ENCODE data around the gene GSG1. TPM values are rescaled to one million over a fixed set of nuclear protein-coding genes. Genes with fewer than 3 reads are reported as not detected.
"Not testable (repeated sequence)": the region's sequence is repeated elsewhere in the genome, so short reads cannot be mapped to it uniquely, and the experiment has no call there.

The GSG1 gene
- polyA plus RNA-seq, 1 donor: 19.1 TPM

DNA sequence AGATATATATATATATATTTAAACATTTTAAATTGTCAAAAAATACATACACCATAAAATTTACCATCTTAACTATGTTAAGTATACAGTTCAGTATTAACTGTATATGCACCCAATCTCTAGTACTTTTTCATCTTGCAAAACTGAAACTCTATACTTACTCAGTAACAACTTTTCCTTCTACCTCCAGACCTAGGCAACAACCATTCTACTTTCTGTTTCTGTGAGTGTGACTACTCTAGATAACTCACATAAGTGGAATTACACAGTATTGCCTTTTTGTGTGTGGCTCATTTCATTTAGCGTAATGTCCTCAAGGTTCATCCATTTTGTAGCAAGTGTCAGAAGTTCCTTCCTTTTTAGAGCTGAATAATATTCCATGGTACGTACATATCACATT is 51.0 kb downstream of the GSG1 start:
- no peak for DNase-seq

DNA sequence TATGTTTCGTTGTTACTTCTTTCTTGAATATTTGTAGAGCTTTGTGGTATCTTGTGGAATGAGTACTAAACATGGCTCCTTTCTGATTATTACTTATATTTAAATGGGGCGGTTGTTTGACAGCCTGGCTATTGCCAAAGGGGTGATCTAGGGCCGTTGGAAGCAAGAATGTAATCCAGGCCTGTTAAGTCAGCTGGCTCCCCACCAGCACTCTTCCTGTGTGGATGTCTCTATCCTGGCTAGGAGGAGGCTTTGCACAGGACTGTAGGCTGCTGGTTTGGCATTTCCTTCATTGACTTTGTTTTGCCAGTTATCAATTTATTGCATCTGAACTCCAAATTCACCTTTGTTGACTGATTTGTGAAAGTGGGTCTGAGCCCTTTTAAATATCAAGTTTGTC is 53.7 kb downstream of the GSG1 start:
- DNase-seq: no peak

DNA sequence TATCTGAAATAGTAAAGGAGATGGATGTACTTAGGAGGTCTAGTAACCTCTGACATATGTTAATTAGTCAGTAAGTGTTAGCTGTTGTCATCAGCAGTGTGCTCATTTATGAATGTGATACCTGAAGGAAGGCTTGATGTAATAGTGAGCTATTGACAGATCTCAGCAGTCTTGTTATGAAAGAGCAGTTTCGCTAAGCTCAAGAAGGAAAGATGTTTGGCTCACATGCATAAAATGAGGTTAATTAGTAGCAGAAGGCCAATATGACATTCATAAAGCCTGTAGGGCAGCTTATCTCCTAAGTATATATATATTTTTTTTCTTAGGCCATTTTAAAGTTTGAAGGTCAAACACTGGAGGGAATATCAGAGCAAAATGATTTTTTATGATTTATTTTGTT is 56.5 kb downstream of the GSG1 start:
- no peak for DNase-seq

DNA sequence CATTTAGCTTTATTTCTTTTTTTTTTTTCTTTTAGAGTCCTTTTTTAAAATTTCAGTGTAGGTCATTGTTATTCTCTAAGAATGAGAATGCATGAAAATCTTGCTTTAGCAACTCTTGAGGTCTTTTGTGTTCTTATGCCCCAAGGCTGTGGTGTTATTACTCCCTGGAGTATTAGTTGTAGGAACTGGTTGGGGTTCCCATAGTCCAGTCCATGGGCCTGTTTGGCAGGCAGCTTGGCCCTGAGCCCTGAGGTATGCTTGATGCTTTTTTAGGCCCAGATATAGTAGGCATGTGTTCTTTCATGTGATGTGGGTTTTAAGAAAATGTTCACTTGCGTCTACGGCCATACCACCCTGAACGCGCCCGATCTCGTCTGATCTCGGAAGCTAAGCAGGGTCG is 57.7 kb downstream of the GSG1 start:
- DNase-seq: no peak

DNA sequence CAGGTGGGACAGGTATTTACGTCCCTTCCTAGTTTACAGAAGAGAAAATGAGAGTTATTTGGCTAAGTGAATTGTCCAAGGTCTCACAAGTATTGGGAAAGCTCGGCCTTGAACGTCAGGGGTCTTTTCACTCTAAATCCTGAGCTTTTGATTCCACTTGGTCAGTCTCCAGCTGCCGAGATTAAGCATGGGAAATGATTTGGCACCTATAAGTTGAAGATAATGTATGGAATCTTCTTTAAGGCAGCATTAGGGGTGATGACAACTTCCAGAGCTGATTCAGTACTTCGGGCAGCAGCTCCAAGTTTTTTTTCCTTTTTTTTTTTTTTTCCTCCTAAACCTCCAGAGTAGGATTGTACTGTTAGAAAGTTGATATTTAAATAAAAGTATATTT is 58.6 kb downstream of the GSG1 start:
- DNase-seq: no peak

DNA sequence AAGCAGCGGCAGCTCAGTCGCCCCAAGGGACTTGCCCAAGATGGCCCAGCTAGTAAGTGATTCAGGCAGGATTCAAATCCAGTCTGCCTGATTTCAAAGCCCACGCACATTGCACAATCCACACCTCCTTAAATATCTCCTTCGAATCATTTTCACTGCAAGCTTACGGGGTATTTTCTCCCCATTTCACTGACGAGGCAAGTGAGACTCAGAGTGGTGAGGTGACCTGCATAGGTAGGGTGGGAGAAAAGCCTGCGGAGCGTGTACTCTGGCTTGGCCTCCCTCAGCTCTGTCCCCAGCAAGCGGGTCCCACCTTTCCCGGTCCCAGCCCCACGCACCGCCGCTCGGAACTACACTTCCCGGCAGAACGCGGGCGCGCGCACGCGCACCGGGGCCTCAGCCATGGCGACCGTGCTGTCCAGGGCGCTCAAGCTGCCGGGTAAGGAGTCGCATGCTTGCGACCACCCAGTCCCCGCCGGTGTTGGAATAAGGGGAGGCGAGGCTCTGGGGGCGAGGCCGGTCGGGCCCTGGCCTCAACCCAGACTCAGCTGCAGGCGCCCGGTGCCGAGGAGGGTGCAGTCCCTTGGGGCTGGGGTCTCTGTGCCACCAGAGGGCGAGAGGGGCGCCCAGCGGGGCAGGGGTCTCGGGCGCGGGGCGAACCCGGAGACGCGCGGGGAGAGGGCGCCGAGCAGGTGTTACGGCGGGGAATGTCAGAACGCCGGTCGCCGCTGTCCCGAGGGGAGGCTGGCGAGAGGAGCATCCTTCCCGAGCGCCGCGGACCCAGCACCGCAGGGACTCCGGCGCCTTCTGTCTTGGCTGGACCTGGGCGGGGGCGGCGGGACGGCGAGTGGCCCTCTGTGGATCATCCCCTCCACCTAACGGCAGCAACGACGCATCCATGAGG is 59.2 kb downstream of the GSG1 start, which contains the start of gene FAM234B:
FAM234B (plus strand) TSS at position 380 of the 904 bp plus-strand sequence; CDS start at position 403, 23 bp downstream.
- DNase-seq: peak; percentile 84

DNA sequence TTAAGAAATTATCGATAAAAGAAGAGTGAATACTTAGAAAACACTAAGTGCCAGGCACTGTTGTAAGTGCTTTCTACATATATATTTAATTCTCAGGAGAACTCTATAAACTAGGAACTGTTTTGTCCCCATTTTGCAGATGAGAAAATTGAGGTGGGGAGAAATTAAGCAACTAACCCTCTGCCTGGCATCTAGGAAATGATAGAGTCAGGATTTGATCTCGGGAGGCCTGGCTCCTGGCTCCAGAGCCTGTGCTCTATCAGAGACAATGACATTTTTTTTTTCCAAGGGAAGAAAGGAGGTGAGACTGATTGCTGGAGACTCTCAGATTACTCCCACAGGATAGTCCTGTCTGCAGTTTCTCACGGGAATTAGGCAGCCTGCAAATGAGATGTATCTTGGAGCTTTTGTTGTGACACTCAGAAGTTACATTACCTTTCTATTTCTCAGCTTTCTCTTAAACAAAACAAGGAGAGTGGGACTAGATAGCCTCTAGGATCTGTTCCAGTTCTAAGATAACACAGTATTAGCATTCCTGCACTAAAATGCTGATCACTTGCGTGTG is 60.7 kb downstream of the GSG1 start:
- no peak for DNase-seq

DNA sequence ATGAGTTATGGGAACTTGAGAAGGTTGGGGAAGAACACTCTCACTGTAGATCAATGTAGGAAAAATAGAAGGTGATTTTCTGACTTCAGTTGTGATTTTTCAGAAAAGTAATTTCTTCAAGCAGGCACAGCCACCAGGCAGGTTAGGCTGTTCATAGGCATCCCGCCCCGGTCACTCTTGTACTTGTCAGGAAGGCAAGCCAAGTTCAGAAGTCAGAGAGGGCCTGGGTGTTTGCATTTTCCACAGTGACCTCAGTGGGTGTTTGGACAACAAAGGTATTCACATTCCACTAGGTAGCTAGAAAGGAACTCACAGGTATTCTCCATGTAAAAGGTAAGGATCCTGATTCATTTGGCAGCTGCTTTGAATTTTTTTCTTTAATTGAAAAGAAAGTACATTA is 62.2 kb downstream of the GSG1 start:
- DNase-seq: no peak

DNA sequence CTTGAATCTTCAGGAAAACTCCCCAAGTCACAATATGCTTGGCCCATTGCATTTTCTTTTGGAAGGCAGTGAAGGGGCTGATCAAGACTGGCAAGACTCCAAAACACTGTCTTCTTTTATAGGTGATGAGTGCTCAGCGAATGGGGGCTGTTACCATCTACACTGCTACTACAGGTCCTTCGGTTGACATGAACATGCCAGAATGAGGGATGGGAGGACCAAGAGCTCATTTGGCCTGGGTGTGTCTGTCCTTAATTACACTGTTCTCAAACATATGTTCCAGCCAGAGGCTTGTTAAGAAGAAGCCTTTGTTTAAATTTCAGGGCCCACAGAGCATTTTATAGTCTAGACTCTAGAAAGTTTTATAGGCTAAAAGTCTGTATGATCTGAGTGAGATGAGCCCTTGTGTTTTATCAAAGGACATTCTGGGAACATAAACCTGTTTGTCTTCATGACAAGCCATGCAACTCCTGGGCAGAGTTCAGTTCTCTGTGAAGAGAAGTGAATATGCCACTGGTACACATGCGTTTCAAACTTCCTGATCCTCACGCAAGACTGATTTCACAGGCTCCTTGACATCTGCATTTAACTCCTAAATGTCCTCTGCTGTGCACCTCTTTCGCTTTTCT is 64.0 kb downstream of the GSG1 start:
- DNase-seq: no peak

DNA sequence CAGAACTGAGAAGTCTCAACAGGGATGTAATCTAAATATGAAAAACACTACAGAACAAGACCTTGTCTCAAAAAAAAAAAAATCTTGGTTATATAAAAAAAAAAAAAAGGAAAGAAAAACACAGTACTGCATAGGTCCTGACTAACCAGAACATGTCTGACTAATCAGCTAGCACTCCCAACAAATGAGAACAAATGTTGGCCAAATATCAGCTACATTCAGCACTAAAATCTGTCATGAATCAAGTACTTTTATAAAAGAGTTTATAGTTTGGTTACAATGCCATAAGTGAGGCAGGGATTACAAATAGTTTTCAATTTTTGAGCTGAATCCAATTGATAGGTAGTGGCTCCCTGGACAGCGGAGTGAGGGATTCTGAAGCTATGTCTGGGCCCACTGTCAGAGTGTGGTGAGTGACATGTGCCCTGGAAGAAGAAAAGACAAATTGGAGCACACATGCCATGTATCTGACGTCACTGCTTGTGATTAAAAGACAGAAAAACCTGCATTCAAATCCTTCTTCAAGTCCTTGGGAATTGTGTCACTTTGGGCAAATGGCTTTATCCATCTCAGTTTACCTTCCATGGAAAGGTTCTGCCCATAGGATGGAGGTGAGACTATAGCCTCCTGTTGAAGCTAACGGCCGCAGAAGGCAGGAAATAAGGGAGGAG is 64.8 kb downstream of the GSG1 start:
- DNase-seq: no peak

DNA sequence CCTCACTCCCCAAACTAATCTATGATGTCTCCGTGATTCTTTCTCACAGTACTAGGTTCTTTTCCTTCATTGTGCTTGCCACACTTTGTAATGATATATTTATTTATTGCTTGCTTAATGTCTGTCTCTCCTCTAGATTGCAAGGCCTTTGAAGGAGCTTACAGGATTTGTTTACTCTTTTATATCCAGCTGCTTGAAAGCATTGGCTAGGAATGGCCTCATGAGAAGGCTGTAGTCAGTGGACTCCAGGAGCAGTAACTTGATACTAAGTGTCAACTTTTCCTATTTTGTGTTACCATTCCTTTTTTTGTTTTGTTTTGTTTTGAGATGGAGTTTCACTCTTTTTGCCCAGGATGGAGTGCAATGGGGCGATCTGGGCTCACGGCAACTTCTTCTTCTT is 66.6 kb downstream of the GSG1 start:
- no peak for DNase-seq

DNA sequence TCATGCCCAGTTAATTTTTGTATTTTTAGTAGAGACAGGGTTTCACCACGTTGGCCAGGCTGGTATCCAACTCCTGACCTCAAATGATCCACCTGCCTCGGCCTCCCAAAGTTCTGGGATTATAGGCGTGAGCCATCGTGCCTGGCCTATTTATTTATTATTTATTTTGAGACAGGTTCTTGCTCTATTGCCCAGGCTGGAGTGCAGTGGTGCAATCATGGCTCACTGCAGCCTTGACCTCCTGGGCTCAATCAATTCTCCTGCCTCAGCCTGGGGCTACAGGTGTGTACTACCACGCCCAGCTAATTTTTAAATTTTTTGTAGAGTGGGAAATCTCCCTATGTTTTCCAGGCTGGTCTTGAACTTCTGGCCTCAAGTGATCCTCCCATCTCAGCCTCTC is 68.1 kb downstream of the GSG1 start:
- DNase-seq: not testable (repeated sequence)

Other genes with a start within 250 kb of the GSG1 start
- 1.4 TPM for gene GPRC5A, start 212.1 kb downstream of the GSG1 start, polyA plus RNA-seq (ENCODE audit: insufficient read length)
- not detected for gene GPRC5D, start 151.5 kb downstream of the GSG1 start, polyA plus RNA-seq (ENCODE audit: insufficient read length)
- 43.8 TPM for gene HEBP1, start 103.4 kb downstream of the GSG1 start, polyA plus RNA-seq (ENCODE audit: insufficient read length)
- gene FAM234B, start 59.3 kb downstream of the GSG1 start, polyA plus RNA-seq (ENCODE audit: insufficient read length): 4.1 TPM
- 111 TPM for gene EMP1, start 93.1 kb upstream of the GSG1 start, polyA plus RNA-seq (ENCODE audit: insufficient read length)